ENCODE measurements around the gene TNFSF15.
"Not testable (repeated sequence)": the region's sequence is repeated elsewhere in the genome, so short reads cannot be mapped to it uniquely, and the experiment has no call there.

DNA sequence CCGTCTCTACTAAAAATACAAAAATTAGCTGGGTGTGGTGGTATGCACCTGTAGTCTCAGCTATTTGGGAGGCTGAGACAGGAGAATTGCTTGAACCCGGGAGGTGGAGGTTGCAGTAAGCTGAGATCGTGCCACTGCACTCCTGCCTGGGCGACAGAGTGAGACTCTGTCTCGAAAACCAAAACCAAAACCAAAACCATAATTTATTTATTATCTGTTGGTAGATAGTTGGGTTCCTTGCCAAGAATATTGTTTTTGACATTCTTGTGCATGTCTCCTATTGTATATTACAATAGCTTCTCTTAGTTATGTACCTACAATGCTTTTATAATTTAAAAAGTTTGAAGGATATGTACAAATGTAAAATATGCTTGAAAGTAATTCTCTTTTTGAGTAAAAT is 70.7 kb downstream of the TNFSF15 start:
- not testable (repeated sequence) for TF ChIP-seq ZNF565 (CRISPR knock-in tag; conservative IDR thresholded peaks at IDR 0.05; ENCODE audit: low read depth); TOX (CRISPR knock-in tag; IDR thresholded peaks at IDR 0.05; ENCODE audit: borderline replicate concordance); CSDC2 (CRISPR knock-in tag; IDR thresholded peaks at IDR 0.05); OSR1 (CRISPR knock-in tag; IDR thresholded peaks at IDR 0.05); BACH2 (CRISPR knock-in tag; IDR thresholded peaks at IDR 0.05; ENCODE audit: borderline replicate concordance); RARB (CRISPR knock-in tag; IDR thresholded peaks at IDR 0.05)
- TF ChIP-seq, protein P1, sequence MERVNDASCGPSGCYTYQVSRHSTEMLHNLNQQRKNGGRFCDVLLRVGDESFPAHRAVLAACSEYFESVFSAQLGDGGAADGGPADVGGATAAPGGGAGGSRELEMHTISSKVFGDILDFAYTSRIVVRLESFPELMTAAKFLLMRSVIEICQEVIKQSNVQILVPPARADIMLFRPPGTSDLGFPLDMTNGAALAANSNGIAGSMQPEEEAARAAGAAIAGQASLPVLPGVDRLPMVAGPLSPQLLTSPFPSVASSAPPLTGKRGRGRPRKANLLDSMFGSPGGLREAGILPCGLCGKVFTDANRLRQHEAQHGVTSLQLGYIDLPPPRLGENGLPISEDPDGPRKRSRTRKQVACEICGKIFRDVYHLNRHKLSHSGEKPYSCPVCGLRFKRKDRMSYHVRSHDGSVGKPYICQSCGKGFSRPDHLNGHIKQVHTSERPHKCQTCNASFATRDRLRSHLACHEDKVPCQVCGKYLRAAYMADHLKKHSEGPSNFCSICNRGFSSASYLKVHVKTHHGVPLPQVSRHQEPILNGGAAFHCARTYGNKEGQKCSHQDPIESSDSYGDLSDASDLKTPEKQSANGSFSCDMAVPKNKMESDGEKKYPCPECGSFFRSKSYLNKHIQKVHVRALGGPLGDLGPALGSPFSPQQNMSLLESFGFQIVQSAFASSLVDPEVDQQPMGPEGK (CRISPR knock-in tag; IDR thresholded peaks at IDR 0.05; ENCODE audit: borderline replicate concordance), result not testable (repeated sequence)

All from SK-N-SH treated with all-trans-retinoic acid at 6 μM for 48 hours (cell line).